Lung (tissue), 12 donors: ENCODE results near the gene FARP1. TPM values are rescaled to one million over a fixed set of nuclear protein-coding genes. Genes with fewer than 3 reads are reported as not detected.

ENCODE experiments used
- ATAC-seq: fragments of 200-7000 bp; cut with Tn5 transposase; one replicate; pipeline ENCODE4 v1.9.1; 2020; ENCODE audit warnings: moderate number of reproducible peaks; ENCODE audit not compliant: insufficient read depth, low FRiP score
- DNase-seq, 3 donors: peaks; one replicate each; pipeline ENCODE4 v3.0.0-alpha.2; 2013 to 2017
- H3K27ac ChIP-seq, 2 donors: one replicate each; pipeline ENCODE4 v1.5.1; 2013; ENCODE audit warnings: mild to moderate bottlenecking in 2 of 2, moderate library complexity in 2 of 2, control low read depth in 1 of 2, inconsistent platforms in 1 of 2, low read depth in 1 of 2, low read length in 1 of 2
- H3K27me3 ChIP-seq, 3 donors: one replicate each; pipeline ENCODE4 v1.5.1; 2013; ENCODE audit warnings: low read length in 2 of 3; ENCODE audit not compliant: control insufficient read depth in 3 of 3, insufficient read depth in 3 of 3
- H3K36me3 ChIP-seq, 4 donors: one replicate each; pipeline ENCODE4 v1.5.1; 2013; ENCODE audit warnings: low read length in 4 of 4, mild to moderate bottlenecking in 1 of 4, moderate library complexity in 1 of 4; ENCODE audit not compliant: control insufficient read depth in 4 of 4, insufficient read depth in 4 of 4
- H3K4me1 ChIP-seq, 5 donors: one replicate each; pipeline ENCODE4 v1.5.1; 2013; ENCODE audit warnings: low read length in 5 of 5, mild to moderate bottlenecking in 2 of 5, moderate library complexity in 1 of 5; ENCODE audit not compliant: control insufficient read depth in 5 of 5, insufficient read depth in 5 of 5
- H3K4me3 ChIP-seq: one replicate; pipeline ENCODE4 v1.5.1; 2013; ENCODE audit warnings: mild to moderate bottlenecking, control low read depth, moderate library complexity
- H3K9ac ChIP-seq, 2 donors: one replicate each; pipeline ENCODE4 v1.5.1; 2013; ENCODE audit warnings: low read length in 2 of 2, control low read depth in 1 of 2; ENCODE audit not compliant: insufficient read depth in 1 of 2
- H3K9me3 ChIP-seq, 4 donors: one replicate each; pipeline ENCODE4 v1.5.1; 2013; ENCODE audit warnings: low read length in 3 of 4, mild to moderate bottlenecking in 1 of 4, moderate library complexity in 1 of 4; ENCODE audit not compliant: control insufficient read depth in 4 of 4, insufficient read depth in 3 of 4
- CTCF ChIP-seq: IDR thresholded peaks from 2 replicates; pipeline ENCODE4 v1.5.1; 2012; ENCODE audit warnings: mild to moderate bottlenecking; ENCODE audit errors: control extremely low read depth, extremely low read depth
- WGBS, 2 donors: extraction: QIAGEN DNeasy Blood & Tissue Kit; methylation state at CpG; one replicate each; pipeline ENCODE4 v1.1.7; 2013; 5-methylcytosine and 5-hydroxymethylcytosine counted together
- polyA plus RNA-seq, 2 donors: library from polyadenylated mRNA; stranded (reverse); fragments of 200-250 nt; gene quantifications; one replicate each; pipeline ENCODE4 v1.2.1, GENCODE V29; 2013
- total RNA-seq, 2 donors: library from RNA; depleted of rRNA in 1 of 2; stranded (reverse); fragments of >200 nt in 1 of 2; gene quantifications; one replicate each; pipeline ENCODE4 v1.2.1, GENCODE V29; 2014 to 2021
- donor health status: control.
- donor health status: control.
- donor health status: Bipolar disorder and iron deficiency.
- donor health status: healthy.
- donor health status: DM: yes; HTN: yes; CAD: no.

Gene FARP1
- total and polyA plus RNA-seq, 4 donors = 20.8 to 102 (median 54.4) TPM

GRCh38 chr13:98486412-98486811 is 343.5 kb downstream of the FARP1 start:
- Histone ChIP-seq H3K4me3 (no peak overlapping the region), H3K9me3 (no peaks in the 10 kb centered on the region), H3K9ac (no peak overlapping the region), H3K36me3 (peaks cover 0 to 3% (median 2%) of the 10 kb centered on the region in 4 donors), H3K27me3 (no peaks in the 10 kb centered on the region), H3K27ac (no peak overlapping the region), H3K4me1 (peaks cover 23 to 54% (median 39%) of the 10 kb centered on the region in 5 donors)
- DNase-seq = no peak
- 92 to 94% methylated on average over 8 of the region's 8 CpGs for WGBS, 2 donors
- TF ChIP-seq CTCF = no peak
- ATAC-seq = no peak

GRCh38 chr13:98487016-98487415 is 344.1 kb downstream of the FARP1 start:
- Histone ChIP-seq H3K27ac (no peak overlapping the region), H3K27me3 (no peaks in the 10 kb centered on the region), H3K4me1 (peaks cover 23 to 49% (median 42%) of the 10 kb centered on the region in 5 donors), H3K9me3 (no peaks in the 10 kb centered on the region), H3K9ac (no peak overlapping the region), H3K36me3 (no peaks in the 10 kb centered on the region), H3K4me3 (no peak overlapping the region)
- ATAC-seq = no peak
- no peak for TF ChIP-seq CTCF
- WGBS, 2 donors = 93 to 95% methylated on average over 5 of the region's 5 CpGs
- no peak for DNase-seq

GRCh38 chr13:98487522-98487921 is 344.6 kb downstream of the FARP1 start:
- no peaks in the 10 kb centered on the region for H3K27me3 ChIP-seq
- ATAC-seq (no peak), DNase-seq (no peak)
- H3K9me3 ChIP-seq = no peaks in the 10 kb centered on the region
- 59 to 75% methylated on average over 5 of the region's 5 CpGs for WGBS, 2 donors
- no peak overlapping the region for H3K27ac ChIP-seq
- no peak overlapping the region for H3K4me3 ChIP-seq
- no peak for TF ChIP-seq CTCF
- peaks cover 26 to 49% (median 45%) of the 10 kb centered on the region in 5 donors for H3K4me1 ChIP-seq
- H3K36me3 ChIP-seq = no peaks in the 10 kb centered on the region
- no peak overlapping the region for H3K9ac ChIP-seq

- Histone ChIP-seq H3K27ac (no peak overlapping the region), H3K36me3 (no peaks in the 10 kb centered on the region), H3K4me3 (no peak overlapping the region), H3K4me1 (peaks cover 24 to 44% (median 37%) of the 10 kb centered on the region in 5 donors), H3K9ac (no peak overlapping the region), H3K9me3 (no peaks in the 10 kb centered on the region), H3K27me3 (no peaks in the 10 kb centered on the region)
- DNase-seq (no peak), ATAC-seq (no peak)
- TF ChIP-seq CTCF = no peak
- 83 to 91% methylated on average over 11 of the region's 11 CpGs for WGBS, 2 donors
These were observed 345.8 kb downstream of the FARP1 start for GRCh38 chr13:98488736-98489135.
